Measurements from ENCODE around the gene SSMEM1. TPM values are rescaled to one million over a fixed set of nuclear protein-coding genes. Genes with fewer than 3 reads are reported as not detected.
"Not testable (repeated sequence)": the region's sequence is repeated elsewhere in the genome, so short reads cannot be mapped to it uniquely, and the experiment has no call there.

The SSMEM1 gene
- total RNA-seq, 2 experiments from 2014 or later, result not detected

DNA sequence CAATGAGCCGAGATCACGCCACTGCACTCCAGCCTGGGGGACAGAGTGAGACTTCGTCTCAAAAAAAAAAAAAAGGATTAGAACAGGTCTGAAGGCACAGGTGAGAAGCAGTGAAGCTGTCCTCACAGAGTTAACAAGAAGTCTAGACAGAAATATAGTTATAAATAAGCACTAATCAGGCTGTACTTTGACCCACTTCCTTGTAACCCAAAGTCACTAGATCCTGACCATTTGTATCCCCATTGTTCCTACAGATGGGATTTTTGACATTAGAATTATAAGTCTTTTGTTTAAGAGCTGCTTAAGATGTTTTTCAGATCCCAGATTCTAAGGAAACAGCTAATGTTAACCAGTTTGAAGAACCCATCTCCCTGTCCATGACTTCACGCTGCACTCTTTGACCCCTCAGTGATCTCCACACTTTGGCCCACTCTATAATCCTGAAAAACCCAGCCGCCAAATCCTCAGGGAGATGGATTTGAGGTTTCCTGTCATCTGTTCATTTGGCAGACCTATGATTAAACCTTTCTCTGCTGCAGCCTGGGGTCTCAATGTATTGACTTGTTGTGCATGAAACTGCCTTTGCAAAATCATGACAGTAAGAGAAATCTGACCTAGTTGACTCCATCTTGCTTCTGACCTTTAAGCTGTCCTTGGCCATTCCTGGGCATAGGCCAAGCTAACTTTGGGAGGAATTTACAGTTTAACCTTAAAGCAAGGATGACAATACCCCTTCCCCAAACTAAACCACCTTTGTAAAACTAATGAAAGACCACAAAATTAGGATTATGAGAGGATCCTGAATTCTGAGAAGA lies 11.4 kb downstream of the SSMEM1 start:
- Mint-ChIP-seq H3K9me3 (no peaks in the 10 kb centered on the region), H3K4me1 (peaks cover 2% of the 10 kb centered on the region), H3K27ac (no peak overlapping the region), H3K36me3 (ENCODE audit: low read depth) (no peaks in the 10 kb centered on the region), H3K27me3 (peaks cover 10% of the 10 kb centered on the region), H3K4me3 (no peak overlapping the region)
- POLR2A ChIA-PET, result no interaction called here
- CTCF ChIA-PET, result no interaction called here
- no peak for DNase-seq

DNA sequence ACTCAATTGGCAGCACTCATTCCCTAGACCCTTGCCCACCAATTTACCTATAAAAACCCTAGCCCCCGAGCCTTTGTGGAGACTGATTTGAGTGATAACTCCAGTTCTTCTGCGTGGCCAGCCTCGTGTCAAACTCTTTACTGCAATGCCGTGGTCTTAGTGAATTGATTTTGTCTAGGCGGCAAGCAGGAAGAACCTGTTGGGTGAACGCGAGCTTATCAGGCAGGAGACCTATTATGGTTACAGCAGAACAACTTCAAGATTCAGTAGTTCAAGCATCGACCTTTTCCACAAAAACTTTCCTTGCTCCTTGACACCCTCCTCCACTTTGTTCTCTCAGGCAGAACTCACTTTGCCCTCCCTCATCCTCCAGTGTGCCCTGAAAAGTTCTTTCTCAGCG lies 12.2 kb downstream of the SSMEM1 start:
- Mint-ChIP-seq H3K4me1 (peaks cover 3% of the 10 kb centered on the region), H3K36me3 (ENCODE audit: low read depth) (no peaks in the 10 kb centered on the region), H3K9me3 (no peaks in the 10 kb centered on the region), H3K27me3 (peaks cover 7% of the 10 kb centered on the region), H3K27ac (no peak overlapping the region), H3K4me3 (no peak overlapping the region)
- no peak for DNase-seq
- ChIA-PET CTCF (no interaction called here), POLR2A (no interaction called here)

DNA sequence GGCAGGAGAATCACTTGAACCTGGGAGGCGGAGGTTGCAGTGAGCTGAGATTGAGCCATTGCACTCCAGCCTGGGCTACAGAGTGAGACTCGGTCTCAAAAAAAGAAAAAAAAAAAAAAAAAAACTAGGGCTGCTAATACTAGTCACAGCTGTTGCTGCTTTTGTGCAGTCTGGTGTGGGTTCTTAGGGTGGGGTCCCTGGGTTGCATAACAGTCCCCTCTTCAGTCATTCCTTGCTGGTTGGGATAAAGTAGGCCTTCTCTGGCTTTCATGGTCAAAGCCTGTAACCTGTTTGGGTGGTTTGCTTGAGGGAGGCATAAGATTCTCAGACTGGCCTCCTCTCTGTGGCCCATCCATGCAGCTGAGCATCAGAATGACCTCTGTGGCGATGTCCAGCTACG lies 14.1 kb downstream of the SSMEM1 start:
- no peak overlapping the region for H3K27ac Mint-ChIP-seq
- no peaks in the 10 kb centered on the region for H3K9me3 Mint-ChIP-seq
- peaks cover 3% of the 10 kb centered on the region for H3K27me3 Mint-ChIP-seq
- ChIA-PET CTCF (no interaction called here), POLR2A (no interaction called here)
- no peak for DNase-seq
- no peak overlapping the region for H3K4me3 Mint-ChIP-seq
- H3K4me1 Mint-ChIP-seq, result peaks cover 3% of the 10 kb centered on the region
- H3K36me3 Mint-ChIP-seq (ENCODE audit: low read depth), result no peaks in the 10 kb centered on the region

GRCh38 chr7:130223646-130224045 lies 16.0 kb downstream of the SSMEM1 start:
- Mint-ChIP-seq H3K27ac (no peak overlapping the region), H3K36me3 (ENCODE audit: low read depth) (no peaks in the 10 kb centered on the region), H3K4me1 (peaks cover 3% of the 10 kb centered on the region), H3K27me3 (peaks cover 3% of the 10 kb centered on the region), H3K4me3 (no peak overlapping the region), H3K9me3 (no peaks in the 10 kb centered on the region)
- DNase-seq, result no peak
- ChIA-PET CTCF (no interaction called here), POLR2A (no interaction called here)

DNA sequence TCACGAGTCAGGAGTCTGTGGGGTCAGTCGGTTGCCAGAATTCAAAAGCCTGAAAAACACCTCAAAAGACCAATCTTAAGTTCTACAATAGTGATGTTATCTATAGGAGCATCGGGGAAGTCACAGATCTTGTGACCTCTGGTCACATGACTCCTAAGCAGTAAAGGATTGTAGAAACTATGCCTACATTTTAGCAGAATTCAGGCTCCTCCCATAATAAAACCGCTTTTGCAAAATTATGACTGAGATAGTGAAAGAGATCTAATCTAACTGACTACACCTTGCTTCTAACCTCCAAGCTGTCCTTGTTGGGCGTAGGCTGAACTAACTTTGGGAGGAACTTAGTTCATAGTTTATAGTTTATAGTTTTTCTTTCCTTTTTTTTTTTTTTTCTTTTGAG lies 16.6 kb downstream of the SSMEM1 start:
- peaks cover 3% of the 10 kb centered on the region for H3K27me3 Mint-ChIP-seq
- peaks cover 3% of the 10 kb centered on the region for H3K4me1 Mint-ChIP-seq
- POLR2A ChIA-PET, result no interaction called here
- no peaks in the 10 kb centered on the region for H3K9me3 Mint-ChIP-seq
- CTCF ChIA-PET, result no interaction called here
- DNase-seq, result no peak
- no peak overlapping the region for H3K4me3 Mint-ChIP-seq
- no peak overlapping the region for H3K27ac Mint-ChIP-seq
- no peaks in the 10 kb centered on the region for H3K36me3 Mint-ChIP-seq (ENCODE audit: low read depth)

DNA sequence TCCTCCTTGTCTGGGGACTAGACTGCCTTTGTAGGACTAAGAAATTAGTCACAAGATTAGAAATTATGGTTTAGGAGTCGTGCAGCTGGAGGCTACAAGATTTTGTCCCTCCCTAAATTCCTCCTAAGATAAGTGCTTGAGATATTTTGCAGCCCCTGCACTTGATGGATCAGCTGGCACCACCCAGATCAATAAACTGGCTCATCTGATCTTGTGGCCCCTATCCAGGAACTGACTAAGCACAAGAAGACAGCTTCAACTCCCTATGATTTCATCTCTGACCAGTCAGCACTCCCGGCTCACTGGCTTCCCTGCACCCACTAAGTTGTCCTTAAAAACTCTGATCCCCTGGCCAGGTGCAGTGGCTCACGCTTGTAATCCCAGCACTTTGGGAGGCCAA lies 17.3 kb downstream of the SSMEM1 start:
- H3K9me3 Mint-ChIP-seq; H3K27ac Mint-ChIP-seq; H3K36me3 Mint-ChIP-seq (ENCODE audit: low read depth); H3K4me1 Mint-ChIP-seq; H3K4me3 Mint-ChIP-seq; H3K27me3 Mint-ChIP-seq; POLR2A ChIA-PET; DNase-seq; CTCF ChIA-PET: not testable (repeated sequence)

DNA sequence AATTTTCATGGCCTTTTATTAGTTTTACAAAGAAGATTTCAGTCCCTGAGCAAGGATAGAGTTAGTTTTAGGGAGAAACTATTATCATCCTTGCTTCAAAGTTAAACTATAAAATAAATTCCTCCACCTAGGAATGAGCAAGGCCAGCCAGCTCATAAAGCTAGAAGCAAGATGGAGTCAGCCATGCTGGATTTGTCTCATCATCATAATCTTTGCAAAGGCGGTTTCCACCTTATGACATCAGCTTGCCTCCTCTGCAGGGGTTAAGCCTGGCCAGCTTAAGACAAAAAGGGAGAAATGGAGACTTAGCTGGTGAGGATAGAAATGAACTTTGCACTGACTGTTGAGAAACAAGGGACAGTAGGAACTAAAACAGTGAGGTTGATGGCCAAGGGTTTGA lies 18.7 kb downstream of the SSMEM1 start:
- H3K9me3 Mint-ChIP-seq, result no peaks in the 10 kb centered on the region
- no peak overlapping the region for H3K27ac Mint-ChIP-seq
- no peak overlapping the region for H3K4me3 Mint-ChIP-seq
- peaks cover 3% of the 10 kb centered on the region for H3K4me1 Mint-ChIP-seq
- POLR2A ChIA-PET, result no interaction called here
- CTCF ChIA-PET, result no interaction called here
- DNase-seq, result no peak
- H3K27me3 Mint-ChIP-seq, result peaks cover 3% of the 10 kb centered on the region
- no peaks in the 10 kb centered on the region for H3K36me3 Mint-ChIP-seq (ENCODE audit: low read depth)

GRCh38 chr7:130227883-130228575 lies 20.4 kb downstream of the SSMEM1 start:
- no peaks in the 10 kb centered on the region for H3K9me3 Mint-ChIP-seq
- no peak overlapping the region for H3K27ac Mint-ChIP-seq
- H3K4me1 Mint-ChIP-seq, result peaks cover 3% of the 10 kb centered on the region
- POLR2A ChIA-PET, result no interaction called here
- DNase-seq, result no peak
- CTCF ChIA-PET, result no interaction called here
- H3K4me3 Mint-ChIP-seq, result no peak overlapping the region
- peaks cover 3% of the 10 kb centered on the region for H3K27me3 Mint-ChIP-seq
- no peaks in the 10 kb centered on the region for H3K36me3 Mint-ChIP-seq (ENCODE audit: low read depth)

DNA sequence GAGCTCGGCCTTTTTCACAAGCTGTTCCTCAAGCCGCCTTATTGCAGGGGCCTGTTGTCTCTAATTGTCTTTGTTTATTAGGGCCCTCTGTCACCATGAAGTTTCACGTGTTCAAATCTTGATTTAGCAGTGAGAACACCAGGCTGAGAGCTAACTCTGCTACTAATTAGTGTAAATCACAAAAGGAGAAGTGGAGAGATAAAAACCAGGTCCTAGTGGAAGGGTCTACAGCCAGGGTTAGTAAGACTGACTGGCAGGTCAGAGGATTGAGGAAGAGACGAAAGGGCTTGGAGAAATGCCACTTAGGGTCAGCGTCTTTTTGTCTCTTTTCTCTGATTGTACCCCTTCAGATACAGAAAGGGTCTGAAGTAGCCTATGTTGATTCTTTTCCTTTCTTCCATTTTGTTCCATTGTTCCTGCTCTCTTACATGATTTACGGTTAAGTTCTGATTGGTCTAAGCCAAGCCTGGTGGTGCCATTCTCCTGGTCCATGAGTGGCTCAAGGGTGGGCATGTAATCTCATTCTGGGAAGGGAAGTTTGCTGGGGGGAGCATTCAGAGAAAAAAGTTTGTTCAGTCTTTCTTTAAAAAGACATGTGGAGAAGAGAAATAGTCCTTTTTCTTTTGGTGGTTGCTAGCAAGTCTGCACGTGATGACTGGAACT lies 21.3 kb downstream of the SSMEM1 start:
- H3K27ac Mint-ChIP-seq, result no peak overlapping the region
- no peak overlapping the region for H3K4me3 Mint-ChIP-seq
- H3K27me3 Mint-ChIP-seq, result peaks cover 3% of the 10 kb centered on the region
- no peaks in the 10 kb centered on the region for H3K36me3 Mint-ChIP-seq (ENCODE audit: low read depth)
- DNase-seq, result no peak
- ChIA-PET CTCF (no interaction called here), POLR2A (interaction anchor here (1.7 kb wide), 1 partner anchor 24 kb away, joined by 4 read pairs; the partner anchor contains the start of gene TMEM209)
- no peaks in the 10 kb centered on the region for H3K9me3 Mint-ChIP-seq
- peaks cover 1% of the 10 kb centered on the region for H3K4me1 Mint-ChIP-seq

- H3K27me3 Mint-ChIP-seq; DNase-seq; H3K27ac Mint-ChIP-seq; H3K4me1 Mint-ChIP-seq; H3K36me3 Mint-ChIP-seq (ENCODE audit: low read depth); CTCF ChIA-PET; H3K4me3 Mint-ChIP-seq; H3K9me3 Mint-ChIP-seq: not testable (repeated sequence)
- POLR2A ChIA-PET, result interaction anchor here (1.7 kb wide), 1 partner anchor 25 kb away, joined by 4 read pairs; the partner anchor contains the start of gene TMEM209
Measured at GRCh38 chr7:130229981-130230380, 22.3 kb downstream of the SSMEM1 start.

DNA sequence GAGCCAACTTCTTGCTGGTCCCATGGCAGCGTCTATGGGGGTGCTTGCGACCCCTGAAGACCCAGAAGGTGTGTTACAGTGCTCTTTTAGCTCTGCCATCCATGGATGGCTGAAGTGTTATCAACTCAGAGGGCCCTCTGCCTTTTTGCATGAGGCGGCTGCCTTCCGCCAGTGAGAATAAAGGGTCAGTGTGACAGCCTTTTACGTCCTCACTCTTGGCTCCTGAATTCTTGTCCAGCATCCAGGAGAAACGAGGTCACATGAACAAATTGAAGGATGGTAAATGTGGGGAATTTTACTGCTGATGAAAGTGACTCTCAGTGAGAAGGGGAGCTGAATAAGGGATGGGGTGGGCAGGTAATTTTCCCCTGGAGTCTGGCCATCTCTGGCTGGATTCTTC lies 24.1 kb downstream of the SSMEM1 start:
- Mint-ChIP-seq H3K36me3 (ENCODE audit: low read depth) (no peaks in the 10 kb centered on the region), H3K27ac (no peak overlapping the region), H3K4me3 (no peak overlapping the region), H3K9me3 (no peaks in the 10 kb centered on the region), H3K4me1 (no peaks in the 10 kb centered on the region), H3K27me3 (peaks cover 9% of the 10 kb centered on the region)
- CTCF ChIA-PET, result no interaction called here
- no peak for DNase-seq
- POLR2A ChIA-PET, result no interaction called here

GRCh38 chr7:130232209-130232608 lies 24.5 kb downstream of the SSMEM1 start:
- Mint-ChIP-seq H3K27me3 (peaks cover 12% of the 10 kb centered on the region), H3K27ac (no peak overlapping the region), H3K4me1 (no peaks in the 10 kb centered on the region), H3K9me3 (no peaks in the 10 kb centered on the region), H3K36me3 (ENCODE audit: low read depth) (no peaks in the 10 kb centered on the region), H3K4me3 (no peak overlapping the region)
- no peak for DNase-seq
- ChIA-PET POLR2A (no interaction called here), CTCF (no interaction called here)

GRCh38 chr7:130234078-130234477 lies 26.4 kb downstream of the SSMEM1 start:
- H3K9me3 Mint-ChIP-seq, result no peaks in the 10 kb centered on the region
- CTCF ChIA-PET, result interaction anchor here (0.6 kb wide), 1 partner anchor 251 kb away, joined by 3 read pairs; no protein-coding TSS in a partner anchor
- POLR2A ChIA-PET, result no interaction called here
- no peak for DNase-seq
- no peak overlapping the region for H3K4me3 Mint-ChIP-seq
- no peaks in the 10 kb centered on the region for H3K4me1 Mint-ChIP-seq
- H3K36me3 Mint-ChIP-seq (ENCODE audit: low read depth), result no peaks in the 10 kb centered on the region
- H3K27me3 Mint-ChIP-seq, result peaks cover 15% of the 10 kb centered on the region
- no peak overlapping the region for H3K27ac Mint-ChIP-seq
